SU-DHL-6 (cell line): ENCODE results near the gene MELK.

ENCODE experiments used
- H2AFZ ChIP-seq: fragments of 200-600 bp; sonication (generic); 2 replicates; pipeline ENCODE4 v1.6.1; 2014; ENCODE audit warnings: low read depth, mild to moderate bottlenecking, moderate library complexity, mixed read lengths, antibody characterized with exemption, low read length; ENCODE audit not compliant: severe bottlenecking
- H3F3A ChIP-seq: fragments of 200-600 bp; shearing (Covaris generic); 2 replicates; pipeline ENCODE4 v1.6.0; 2016; ENCODE audit warnings: antibody characterized with exemption, mild to moderate bottlenecking; ENCODE audit not compliant: insufficient read depth
- H3K27ac ChIP-seq: fragments of 200-600 bp; sonication (generic); 2 replicates; pipeline ENCODE4 v1.5.1; 2016; ENCODE audit warnings: low read depth, mild to moderate bottlenecking, low read length, moderate library complexity, mixed read lengths
- H3K27me3 ChIP-seq: fragments of 200-600 bp; sonication (generic), shearing (Covaris generic); 2 replicates; pipeline ENCODE4 v1.6.0; 2014; ENCODE audit warnings: mild to moderate bottlenecking, low read length
- H3K36me3 ChIP-seq: fragments of 200-600 bp; sonication (generic); 2 replicates; pipeline ENCODE4 v1.6.1; 2014; ENCODE audit warnings: mild to moderate bottlenecking, low read length, mixed read lengths
- H3K4me2 ChIP-seq: fragments of 300-600, 200-600 bp; shearing (Covaris generic), sonication (generic); 2 replicates; pipeline ENCODE4 v1.6.0; 2014; ENCODE audit warnings: low read length, low read depth, mild to moderate bottlenecking; ENCODE audit not compliant: poor library complexity, severe bottlenecking
- H3K4me3 ChIP-seq: fragments of 200-600 bp; sonication (generic); 2 replicates; pipeline ENCODE4 v1.5.1; 2014; ENCODE audit warnings: antibody characterized with exemption, low read length, mild to moderate bottlenecking, mixed read lengths; ENCODE audit not compliant: insufficient read depth, poor library complexity, severe bottlenecking
- H3K79me2 ChIP-seq: fragments of 200-600 bp; sonication (generic); 2 replicates; pipeline ENCODE4 v1.6.1; 2014; ENCODE audit warnings: mild to moderate bottlenecking, low read length, moderate library complexity; ENCODE audit not compliant: insufficient read depth
- H3K9ac ChIP-seq: fragments of 200-600 bp; sonication (generic); 2 replicates; pipeline ENCODE4 v1.7.0; 2014; ENCODE audit warnings: mild to moderate bottlenecking, low read length
- H3K9me2 ChIP-seq: fragments of 200-600 bp; sonication (generic); replicated peaks from 2 replicates; pipeline ENCODE4 v1.6.1; 2014; ENCODE audit warnings: low read length; ENCODE audit not compliant: insufficient read depth
- H3K9me3 ChIP-seq: fragments of 200-600 bp; sonication (generic); 2 replicates; pipeline ENCODE4 v1.6.1; 2014; ENCODE audit warnings: low read length, mixed read lengths; ENCODE audit not compliant: insufficient read depth
- H4K20me1 ChIP-seq: fragments of 200-600 bp; sonication (generic); 2 replicates; pipeline ENCODE4 v1.6.1; 2014; ENCODE audit warnings: low read depth, mild to moderate bottlenecking, antibody characterized with exemption, low read length, moderate library complexity, mixed read lengths
- EZH2phosphoT487 ChIP-seq: fragments of 200-600 bp; sonication (generic), shearing (Covaris generic); conservative IDR thresholded peaks from 2 replicates; pipeline ENCODE4 v1.6.1; 2018; ENCODE audit warnings: mild to moderate bottlenecking, antibody characterized with exemption, low read length, moderate library complexity, mixed read lengths
- TF ChIP-seq, protein P1 (sequence below): fragments of 200-600 bp; sonication (generic); IDR thresholded peaks from one replicate; pipeline ENCODE4 v1.5.1; 2017; ENCODE audit warnings: antibody characterized with exemption, mild to moderate bottlenecking, low read length, moderate library complexity; ENCODE audit not compliant: insufficient read depth, poor library complexity, severe bottlenecking

The MELK gene

DNA sequence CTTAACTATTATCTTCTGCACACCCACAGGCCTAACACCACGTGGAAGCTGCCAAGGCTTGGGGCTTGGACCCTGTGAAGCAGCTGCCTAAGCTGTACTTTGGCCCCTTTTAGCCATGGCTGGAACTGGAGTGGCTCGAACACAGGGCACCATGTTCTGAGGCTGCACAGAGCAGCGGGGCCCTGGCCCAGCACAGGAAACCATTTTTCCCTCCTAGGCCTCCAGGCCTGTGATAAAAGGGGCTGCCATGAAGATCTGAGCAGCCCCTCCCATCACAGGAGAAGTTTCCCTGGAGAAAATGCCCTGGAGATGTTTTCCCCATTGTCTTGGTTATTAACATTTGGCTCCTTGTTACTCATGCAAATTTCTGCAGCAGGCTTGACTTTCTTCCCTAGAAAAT lies 126.3 kb downstream of the MELK start:
- Histone ChIP-seq H3K4me3 (no peak overlapping the region), H3K27ac (no peak overlapping the region), H4K20me1 (no peaks in the 10 kb centered on the region), H3K4me2 (no peak overlapping the region), H2AFZ (no peak overlapping the region), H3F3A (no peaks in the 10 kb centered on the region), H3K9ac (no peak overlapping the region), H3K27me3 (no peaks in the 10 kb centered on the region), H3K79me2 (no peaks in the 10 kb centered on the region), H3K9me3 (peaks cover 22% of the 10 kb centered on the region), H3K9me2 (no peaks in the 10 kb centered on the region), H3K36me3 (no peaks in the 10 kb centered on the region)
- no peak for TF ChIP-seq EZH2phosphoT487
- TF ChIP-seq, protein P1, sequence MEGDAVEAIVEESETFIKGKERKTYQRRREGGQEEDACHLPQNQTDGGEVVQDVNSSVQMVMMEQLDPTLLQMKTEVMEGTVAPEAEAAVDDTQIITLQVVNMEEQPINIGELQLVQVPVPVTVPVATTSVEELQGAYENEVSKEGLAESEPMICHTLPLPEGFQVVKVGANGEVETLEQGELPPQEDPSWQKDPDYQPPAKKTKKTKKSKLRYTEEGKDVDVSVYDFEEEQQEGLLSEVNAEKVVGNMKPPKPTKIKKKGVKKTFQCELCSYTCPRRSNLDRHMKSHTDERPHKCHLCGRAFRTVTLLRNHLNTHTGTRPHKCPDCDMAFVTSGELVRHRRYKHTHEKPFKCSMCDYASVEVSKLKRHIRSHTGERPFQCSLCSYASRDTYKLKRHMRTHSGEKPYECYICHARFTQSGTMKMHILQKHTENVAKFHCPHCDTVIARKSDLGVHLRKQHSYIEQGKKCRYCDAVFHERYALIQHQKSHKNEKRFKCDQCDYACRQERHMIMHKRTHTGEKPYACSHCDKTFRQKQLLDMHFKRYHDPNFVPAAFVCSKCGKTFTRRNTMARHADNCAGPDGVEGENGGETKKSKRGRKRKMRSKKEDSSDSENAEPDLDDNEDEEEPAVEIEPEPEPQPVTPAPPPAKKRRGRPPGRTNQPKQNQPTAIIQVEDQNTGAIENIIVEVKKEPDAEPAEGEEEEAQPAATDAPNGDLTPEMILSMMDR: no peak

DNA sequence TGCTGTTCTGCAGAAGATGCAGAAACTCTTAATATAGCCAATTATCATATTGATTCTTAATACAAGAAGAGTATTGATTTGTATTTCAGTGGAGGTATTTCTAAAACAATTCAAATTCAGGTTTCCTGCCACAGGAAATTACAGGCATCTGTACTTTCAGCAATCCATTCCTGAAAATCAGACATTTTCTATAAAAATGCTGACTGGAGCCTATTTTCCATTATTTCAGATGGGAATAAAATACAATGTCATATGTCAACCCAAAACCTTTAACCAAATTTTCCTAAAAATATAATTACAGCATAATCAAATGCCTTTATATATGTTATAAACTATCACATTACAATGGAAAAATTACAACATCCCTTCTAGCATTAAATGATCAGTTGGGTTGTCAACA lies 131.5 kb downstream of the MELK start:
- TF ChIP-seq, protein P1: no peak
- TF ChIP-seq EZH2phosphoT487: no peak
- H3F3A ChIP-seq: no peaks in the 10 kb centered on the region
- no peak overlapping the region for H3K9ac ChIP-seq
- no peak overlapping the region for H3K4me2 ChIP-seq
- H3K27ac ChIP-seq: no peak overlapping the region
- H4K20me1 ChIP-seq: no peaks in the 10 kb centered on the region
- no peak overlapping the region for H2AFZ ChIP-seq
- H3K36me3 ChIP-seq: no peaks in the 10 kb centered on the region
- no peaks in the 10 kb centered on the region for H3K27me3 ChIP-seq
- no peak overlapping the region for H3K4me3 ChIP-seq
- H3K79me2 ChIP-seq: no peaks in the 10 kb centered on the region
- H3K9me2 ChIP-seq: no peaks in the 10 kb centered on the region
- peaks cover 12% of the 10 kb centered on the region for H3K9me3 ChIP-seq

DNA sequence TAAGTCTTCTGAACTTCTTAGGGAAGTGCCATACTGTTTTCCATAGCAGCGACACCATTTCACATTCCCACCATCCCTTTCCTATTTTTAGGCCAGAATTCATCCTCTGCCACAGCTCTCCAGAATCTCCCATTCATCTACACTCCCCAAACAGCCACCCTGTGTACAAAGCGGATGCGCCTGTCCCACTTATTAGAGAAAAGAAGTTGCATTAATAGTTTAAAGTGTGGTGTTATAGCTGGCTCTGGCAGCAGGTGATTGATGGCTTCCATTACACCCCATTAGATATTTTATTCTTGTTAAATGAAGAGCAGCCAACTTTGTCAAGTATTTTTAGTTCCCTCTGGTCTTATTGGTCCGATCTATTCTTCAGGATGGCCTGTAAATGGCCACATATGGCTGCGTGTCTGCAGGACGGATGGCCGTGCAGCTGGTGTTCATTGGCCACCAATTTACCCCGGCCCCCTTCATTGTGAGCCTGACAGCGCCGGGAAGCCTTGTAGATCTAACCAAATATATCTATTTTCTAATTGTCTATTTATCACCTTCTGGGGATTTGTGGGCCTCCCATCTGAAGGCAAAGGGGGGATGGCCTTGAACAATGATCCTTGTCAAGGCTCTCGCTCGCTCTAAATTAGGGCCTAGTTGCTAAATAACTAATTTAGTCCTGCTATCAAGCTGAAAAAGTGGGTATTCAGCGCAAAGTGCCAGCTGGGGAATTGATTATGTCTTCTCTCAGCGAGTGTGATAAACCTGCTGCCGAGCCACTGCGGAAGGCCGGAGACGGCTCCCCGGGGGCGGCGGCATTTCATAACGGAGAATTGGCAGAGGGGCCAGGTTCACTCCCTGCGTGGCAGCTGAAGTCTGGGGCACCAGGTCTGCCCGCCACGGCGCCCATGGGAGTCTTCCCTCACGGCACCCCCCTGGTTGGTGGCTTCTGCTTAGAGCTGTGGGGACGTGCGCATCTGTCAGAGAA lies 141.1 kb downstream of the MELK start:
- H3K36me3 ChIP-seq: no peaks in the 10 kb centered on the region
- no peaks in the 10 kb centered on the region for H3K9me2 ChIP-seq
- TF ChIP-seq, protein P1: no peak
- no peak for TF ChIP-seq EZH2phosphoT487
- no peaks in the 10 kb centered on the region for H3F3A ChIP-seq
- H3K4me3 ChIP-seq: no peak overlapping the region
- H3K79me2 ChIP-seq: no peaks in the 10 kb centered on the region
- H3K9me3 ChIP-seq: peaks cover 3% of the 10 kb centered on the region; the same call in 1 of the 2 replicates
- H3K9ac ChIP-seq: no peak overlapping the region
- H3K27me3 ChIP-seq: peaks cover 3% of the 10 kb centered on the region; the same call in 1 of the 2 replicates
- H4K20me1 ChIP-seq: no peaks in the 10 kb centered on the region
- no peak overlapping the region for H2AFZ ChIP-seq
- H3K4me2 ChIP-seq: no peak overlapping the region
- H3K27ac ChIP-seq: no peak overlapping the region
